Type B pancreatic cell (in vitro differentiated cells): ENCODE data around the gene KAZN. TPM values are rescaled to one million over a fixed set of nuclear protein-coding genes. Genes with fewer than 3 reads are reported as not detected.

Experiments
- DNase-seq: peaks from one replicate; pipeline ENCODE4 v3.0.0; 2021; ENCODE audit warnings: mixed read lengths; ENCODE audit not compliant: unreplicated experiment; ENCODE audit errors: extremely low spot score
- H3K27ac Mint-ChIP-seq: 2 replicates; pipeline ENCODE4 v1.8.0; 2021; ENCODE audit warnings: mild to moderate bottlenecking, mixed read lengths
- H3K27me3 Mint-ChIP-seq: 2 replicates; pipeline ENCODE4 v1.8.0; 2021; ENCODE audit warnings: mixed read lengths
- H3K36me3 Mint-ChIP-seq: 2 replicates; pipeline ENCODE4 v1.8.0; 2021; ENCODE audit warnings: mixed read lengths
- H3K4me1 Mint-ChIP-seq: one replicate; pipeline ENCODE4 v1.8.0; 2021; ENCODE audit warnings: mixed read lengths; ENCODE audit not compliant: unreplicated experiment
- H3K4me3 Mint-ChIP-seq: 2 replicates; pipeline ENCODE4 v1.8.0; 2021; ENCODE audit warnings: mild to moderate bottlenecking, mixed read lengths
- H3K9me3 Mint-ChIP-seq: 2 replicates; pipeline ENCODE4 v1.8.0; 2021; ENCODE audit warnings: mixed read lengths
- total RNA-seq: library from RNA; stranded (reverse); gene quantifications from 2 replicates; pipeline ENCODE4 v1.2.1, GENCODE V29; 2021; ENCODE audit warnings: low replicate concordance
- TF ChIP-seq, protein P1 (sequence below): fragments of 200-600 bp; sonication (generic); conservative IDR thresholded peaks from 2 replicates; pipeline ENCODE4 v1.5.0; 2021; ENCODE audit warnings: antibody characterized with exemption, mild to moderate bottlenecking

Gene KAZN
- total RNA-seq, 1 donor from 2014 or later = 33.7 TPM

DNA sequence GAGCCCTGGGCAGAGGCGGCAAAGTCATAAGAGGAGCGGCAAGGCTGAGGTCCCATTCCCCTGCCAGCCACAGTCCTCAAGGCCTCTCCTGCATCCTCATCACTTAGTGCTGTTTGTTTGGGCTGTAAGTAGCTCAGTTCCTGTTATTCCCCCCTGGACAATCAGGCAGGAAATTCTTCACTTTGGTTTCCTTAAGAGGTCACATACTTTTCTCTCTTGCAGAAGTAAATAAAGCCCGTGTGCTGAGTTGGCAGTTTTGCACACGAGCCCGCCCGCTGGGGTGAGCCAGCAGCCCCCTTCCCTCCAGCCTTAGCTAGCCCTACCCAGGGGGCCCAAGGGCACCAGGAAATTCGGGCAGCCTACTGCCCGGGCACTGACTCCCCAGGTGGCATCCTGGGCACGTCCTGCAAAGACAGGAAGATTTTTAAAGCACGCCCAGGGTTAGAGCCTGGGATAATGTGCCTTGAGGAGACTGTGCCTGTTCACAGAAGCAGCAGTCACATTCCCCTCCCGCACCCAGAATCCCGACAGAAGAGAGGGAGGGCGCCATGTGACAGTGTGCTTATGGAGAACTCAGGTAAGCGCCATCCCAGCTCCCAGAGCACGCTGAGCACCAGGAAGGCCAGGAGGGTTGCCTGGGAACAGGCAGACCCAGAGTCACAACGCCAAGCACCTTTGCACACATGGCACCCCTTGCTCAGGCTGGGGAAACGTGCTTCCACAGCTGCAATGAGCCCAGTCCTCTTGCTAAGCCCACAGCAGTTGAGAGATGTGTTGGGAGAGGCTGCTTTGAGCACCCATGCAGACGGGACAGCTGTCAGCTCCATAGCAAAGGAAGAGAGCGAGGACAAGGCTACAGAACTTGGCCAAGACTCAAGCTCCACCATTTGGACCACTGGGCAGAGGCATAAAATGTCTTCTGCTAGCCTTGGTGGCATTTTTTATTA is 410.6 kb downstream of the KAZN start:
- DNase-seq = no peak
- Mint-ChIP-seq H3K27ac (no peak overlapping the region), H3K4me3 (peak overlapping the region; percentile 43), H3K9me3 (no peaks in the 10 kb centered on the region), H3K36me3 (peaks cover 7% of the 10 kb centered on the region), H3K27me3 (no peaks in the 10 kb centered on the region), H3K4me1 (peaks cover 24% of the 10 kb centered on the region)
- TF ChIP-seq, protein P1, sequence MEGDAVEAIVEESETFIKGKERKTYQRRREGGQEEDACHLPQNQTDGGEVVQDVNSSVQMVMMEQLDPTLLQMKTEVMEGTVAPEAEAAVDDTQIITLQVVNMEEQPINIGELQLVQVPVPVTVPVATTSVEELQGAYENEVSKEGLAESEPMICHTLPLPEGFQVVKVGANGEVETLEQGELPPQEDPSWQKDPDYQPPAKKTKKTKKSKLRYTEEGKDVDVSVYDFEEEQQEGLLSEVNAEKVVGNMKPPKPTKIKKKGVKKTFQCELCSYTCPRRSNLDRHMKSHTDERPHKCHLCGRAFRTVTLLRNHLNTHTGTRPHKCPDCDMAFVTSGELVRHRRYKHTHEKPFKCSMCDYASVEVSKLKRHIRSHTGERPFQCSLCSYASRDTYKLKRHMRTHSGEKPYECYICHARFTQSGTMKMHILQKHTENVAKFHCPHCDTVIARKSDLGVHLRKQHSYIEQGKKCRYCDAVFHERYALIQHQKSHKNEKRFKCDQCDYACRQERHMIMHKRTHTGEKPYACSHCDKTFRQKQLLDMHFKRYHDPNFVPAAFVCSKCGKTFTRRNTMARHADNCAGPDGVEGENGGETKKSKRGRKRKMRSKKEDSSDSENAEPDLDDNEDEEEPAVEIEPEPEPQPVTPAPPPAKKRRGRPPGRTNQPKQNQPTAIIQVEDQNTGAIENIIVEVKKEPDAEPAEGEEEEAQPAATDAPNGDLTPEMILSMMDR = no peak

DNA sequence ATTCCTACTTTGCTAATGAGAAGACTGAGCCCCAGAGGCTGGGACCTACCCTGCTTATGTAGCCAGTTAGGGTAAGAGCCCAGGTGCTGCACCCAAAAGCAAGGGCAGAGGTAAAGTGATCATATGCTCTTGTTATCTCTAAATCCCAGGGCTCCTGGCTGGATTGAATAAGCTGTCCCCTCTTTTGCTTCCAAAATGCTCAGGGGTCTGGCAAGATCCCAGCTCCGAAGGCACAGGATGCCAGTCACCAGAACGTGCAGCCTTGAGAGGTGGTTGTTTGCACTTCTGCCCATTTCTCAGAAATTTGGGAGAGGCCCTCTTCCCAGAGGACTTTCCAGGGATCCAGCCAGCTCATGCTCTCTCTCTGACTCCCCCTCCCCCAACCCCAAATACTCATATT is 412.7 kb downstream of the KAZN start:
- Mint-ChIP-seq H3K27ac (no peak overlapping the region), H3K4me3 (no peak overlapping the region), H3K4me1 (peaks cover 19% of the 10 kb centered on the region), H3K9me3 (no peaks in the 10 kb centered on the region), H3K27me3 (no peaks in the 10 kb centered on the region), H3K36me3 (peaks cover 7% of the 10 kb centered on the region)
- TF ChIP-seq, protein P1 = no peak
- DNase-seq = no peak

DNA sequence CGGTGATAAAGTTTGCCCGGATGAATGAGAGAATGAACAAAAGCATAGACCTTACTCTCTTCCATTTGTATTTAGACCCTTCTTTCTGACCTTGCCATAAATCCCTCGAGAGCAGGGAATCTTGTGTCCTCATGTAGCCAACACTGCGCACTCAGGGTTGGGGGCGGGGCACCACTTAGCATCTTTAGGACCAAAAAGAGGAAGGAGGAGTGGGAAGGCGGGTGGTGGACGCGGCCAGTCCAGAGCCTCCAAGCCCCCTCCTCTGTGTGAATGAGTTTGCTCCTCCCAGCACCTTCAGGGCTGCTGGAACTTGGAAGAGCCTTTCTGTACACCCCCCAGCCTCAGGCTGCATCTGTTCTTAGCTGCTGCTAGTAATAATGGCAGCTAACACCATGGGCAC is 413.2 kb downstream of the KAZN start:
- H3K4me1 Mint-ChIP-seq = peaks cover 15% of the 10 kb centered on the region
- no peak for DNase-seq
- no peaks in the 10 kb centered on the region for H3K9me3 Mint-ChIP-seq
- TF ChIP-seq, protein P1 = no peak
- peaks cover 7% of the 10 kb centered on the region for H3K36me3 Mint-ChIP-seq
- H3K4me3 Mint-ChIP-seq = no peak overlapping the region
- H3K27ac Mint-ChIP-seq = no peak overlapping the region
- no peaks in the 10 kb centered on the region for H3K27me3 Mint-ChIP-seq

DNA sequence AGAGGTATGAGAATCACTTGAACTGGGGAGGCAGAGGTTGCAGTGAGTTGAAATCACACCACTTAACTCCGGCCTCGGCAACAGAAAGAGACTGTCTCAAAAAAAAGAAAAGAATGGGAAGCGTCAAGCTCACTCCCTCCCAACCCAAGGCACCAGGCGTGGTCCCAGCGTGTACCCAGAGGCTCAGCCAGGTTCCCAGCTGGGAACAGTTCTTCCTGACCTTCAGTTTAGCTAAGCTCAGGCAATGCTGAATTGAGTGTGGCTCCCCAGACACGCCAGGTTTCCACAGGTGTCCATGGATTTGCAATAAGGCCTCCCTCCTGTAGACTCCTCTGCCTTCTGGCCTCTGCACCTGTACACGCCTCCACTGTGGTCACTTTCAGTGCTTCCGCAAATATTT is 414.3 kb downstream of the KAZN start:
- Mint-ChIP-seq H3K27ac (no peak overlapping the region), H3K4me3 (no peak overlapping the region), H3K36me3 (peaks cover 7% of the 10 kb centered on the region), H3K4me1 (peaks cover 15% of the 10 kb centered on the region), H3K9me3 (no peaks in the 10 kb centered on the region), H3K27me3 (no peaks in the 10 kb centered on the region)
- TF ChIP-seq, protein P1 = no peak
- no peak for DNase-seq

DNA sequence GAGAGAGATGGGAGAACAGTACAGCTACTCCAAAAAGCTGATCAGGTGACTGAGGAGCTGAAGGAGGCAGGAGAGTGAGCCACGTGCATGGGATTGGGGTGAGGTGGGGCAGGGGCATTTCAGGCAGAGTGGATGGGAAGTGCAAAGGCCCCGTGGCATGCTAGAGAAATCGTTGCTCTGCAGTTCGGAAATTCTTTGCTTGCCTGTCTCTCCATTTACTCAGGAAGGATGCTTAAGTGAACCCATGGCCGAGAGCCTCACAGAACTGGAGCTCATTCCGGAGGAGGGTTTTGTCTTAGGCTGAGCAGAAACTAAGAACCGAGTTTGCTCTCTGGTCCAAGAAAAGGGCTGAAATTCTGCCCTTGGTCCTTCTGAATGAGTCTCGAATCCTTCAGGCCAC is 415.3 kb downstream of the KAZN start:
- TF ChIP-seq, protein P1 = no peak
- H3K27me3 Mint-ChIP-seq = no peaks in the 10 kb centered on the region
- peaks cover 7% of the 10 kb centered on the region for H3K36me3 Mint-ChIP-seq
- no peak overlapping the region for H3K4me3 Mint-ChIP-seq
- no peak overlapping the region for H3K27ac Mint-ChIP-seq
- H3K9me3 Mint-ChIP-seq = no peaks in the 10 kb centered on the region
- no peak for DNase-seq
- H3K4me1 Mint-ChIP-seq = peaks cover 10% of the 10 kb centered on the region
